H1 (cell line): ENCODE measurements around the gene PLA2G4E. TPM values are rescaled to one million over a fixed set of nuclear protein-coding genes. Genes with fewer than 3 reads are reported as not detected.

ENCODE experiments used
- CTCF ChIA-PET: fragments of 300-600 bp; sonication (Branson Sonifier 250); formaldehyde crosslinking; loops from one replicate; lab custom pipeline; 2021; ENCODE audit not compliant: partially characterized antibody; lab: Charles Lee
- POLR2A ChIA-PET: fragments of 300-600 bp; sonication (Branson Sonifier 250); formaldehyde crosslinking; loops from one replicate; lab custom pipeline; 2021; ENCODE audit warnings: inconsistent platforms; ENCODE audit not compliant: partially characterized antibody; lab: Charles Lee
- DNase-seq, 2 experiments: peaks; one replicate each; pipeline versions ENCODE4 v3.0.0 to v3.0.0-alpha.2; 2010 to 2022; ENCODE audit warnings: low spot score in 2 of 2, low read depth in 1 of 2, mixed read lengths in 1 of 2
- FAIRE-seq: peaks from 2 replicates; lab custom pipeline; 2011; peaks lifted over from hg19 to GRCh38; lab: Jason Lieb, UNC
- H2AFZ ChIP-seq: 2 replicates; pipeline ENCODE4 v1.8.1; 2012; ENCODE audit warnings: low read length, inconsistent platforms
- H2AK5ac ChIP-seq: 2 replicates; pipeline ENCODE4 v1.6.1; 2013; ENCODE audit warnings: low read depth, low read length
- H2BK120ac ChIP-seq: replicated peaks from 2 replicates; pipeline ENCODE3; 2013; ENCODE audit warnings: low read depth, low read length, inconsistent platforms
- H2BK12ac ChIP-seq: 2 replicates; pipeline ENCODE4 v1.6.1; 2013; ENCODE audit warnings: low read depth, low read length
- H2BK15ac ChIP-seq: 2 replicates; pipeline ENCODE4 v1.6.1; 2013; ENCODE audit warnings: low read length
- H2BK20ac ChIP-seq: 2 replicates; pipeline ENCODE4 v1.6.1; 2013; ENCODE audit warnings: low read length
- H2BK5ac ChIP-seq: 2 replicates; pipeline ENCODE4 v1.6.1; 2013; ENCODE audit warnings: low read depth, low read length
- H3K14ac ChIP-seq: 2 replicates; pipeline ENCODE4 v1.6.1; 2013; ENCODE audit warnings: inconsistent platforms; ENCODE audit not compliant: insufficient read length
- H3K18ac ChIP-seq: 2 replicates; pipeline ENCODE4 v1.6.1; 2013; ENCODE audit warnings: low read length; ENCODE audit errors: extremely low read depth
- H3K23ac ChIP-seq: 2 replicates; pipeline ENCODE4 v1.6.1; 2013; ENCODE audit warnings: inconsistent platforms; ENCODE audit not compliant: insufficient read length
- H3K23me2 ChIP-seq: 2 replicates; pipeline ENCODE4 v1.6.1; 2013; ENCODE audit warnings: low read depth, low read length
- H3K27ac ChIP-seq: 2 replicates; pipeline ENCODE4 v1.6.1; 2011; ENCODE audit warnings: low read depth, low read length, inconsistent platforms
- H3K27me3 ChIP-seq, 4 experiments: replicated peaks in 1 of 4; 1 replicate in 1 of 4; 2 replicates in 3 of 4; pipeline versions ENCODE4 v1.6.1 to v1.8.1; 2011 to 2013; ENCODE audit warnings: low read length in 3 of 4, mild to moderate bottlenecking in 3 of 4, inconsistent platforms in 2 of 4, mixed read lengths in 2 of 4, moderate library complexity in 1 of 4; ENCODE audit not compliant: control insufficient read depth in 3 of 4, insufficient read depth in 3 of 4; ENCODE audit errors: extremely low read depth in 1 of 4
- H3K36me3 ChIP-seq, 4 experiments: 2 replicates each; pipeline versions ENCODE4 v1.6.1 to v1.8.1; 2011 to 2013; ENCODE audit warnings: mild to moderate bottlenecking in 4 of 4, low read length in 3 of 4, moderate library complexity in 2 of 4, control low read depth in 1 of 4, inconsistent platforms in 1 of 4; ENCODE audit not compliant: insufficient read depth in 4 of 4, control insufficient read depth in 2 of 4
- H3K4ac ChIP-seq: replicated peaks from 2 replicates; pipeline ENCODE3; 2013; ENCODE audit warnings: low read length, low read depth, mixed read lengths, inconsistent platforms; ENCODE audit not compliant: insufficient read length
- H3K4me1 ChIP-seq, 4 experiments: replicated peaks in 1 of 4; 1 replicate in 1 of 4; 2 replicates in 3 of 4; pipeline versions ENCODE4 v1.6.1 to v1.8.1; 2011 to 2013; ENCODE audit warnings: low read length in 3 of 4, inconsistent platforms in 2 of 4, mixed read lengths in 1 of 4; ENCODE audit not compliant: insufficient read depth in 4 of 4, control insufficient read depth in 3 of 4
- H3K4me2 ChIP-seq, 2 experiments: 2 replicates each; pipeline versions ENCODE4 v1.6.1 to v1.8.1; 2011 to 2013; ENCODE audit warnings: low read depth in 2 of 2, low read length in 2 of 2, control low read depth in 1 of 2, inconsistent platforms in 1 of 2, mild to moderate bottlenecking in 1 of 2; ENCODE audit not compliant: insufficient read depth in 1 of 2
- H3K4me3 ChIP-seq, 4 experiments: fragments of 200-600, 300-600 bp in 1 of 4; sonication (generic), shearing (Covaris generic), sonication (Bioruptor Twin) in 1 of 4; 2 replicates each; pipeline versions ENCODE4 v1.5.1 to v1.8.1; 2011 to 2016; ENCODE audit warnings: low read length in 4 of 4, low read depth in 3 of 4, control low read depth in 2 of 4, inconsistent platforms in 2 of 4, mild to moderate bottlenecking in 2 of 4, mixed read lengths in 1 of 4, moderate library complexity in 1 of 4; ENCODE audit not compliant: insufficient read depth in 2 of 4; ENCODE audit errors: extremely low read depth in 1 of 4
- H3K56ac ChIP-seq: replicated peaks from 2 replicates; pipeline ENCODE3; 2013; ENCODE audit warnings: low read depth, mild to moderate bottlenecking, mixed read lengths, low read length, inconsistent platforms; ENCODE audit not compliant: insufficient read length
- H3K79me1 ChIP-seq: 2 replicates; pipeline ENCODE4 v1.6.1; 2013; ENCODE audit warnings: low read depth, low read length, control low read depth
- H3K79me2 ChIP-seq, 2 experiments: 2 replicates each; pipeline versions ENCODE4 v1.6.1 to v1.8.1; 2012 to 2013; ENCODE audit warnings: low read length in 2 of 2, mild to moderate bottlenecking in 2 of 2, inconsistent platforms in 1 of 2; ENCODE audit not compliant: insufficient read depth in 2 of 2, control insufficient read depth in 1 of 2
- H3K9ac ChIP-seq, 4 experiments: replicated peaks in 1 of 4; 1 replicate in 1 of 4; 2 replicates in 3 of 4; pipeline versions ENCODE4 v1.6.1 to v1.8.1; 2011 to 2013; ENCODE audit warnings: low read depth in 3 of 4, low read length in 3 of 4, control low read depth in 2 of 4, mild to moderate bottlenecking in 2 of 4, moderate library complexity in 2 of 4, inconsistent platforms in 1 of 4; ENCODE audit errors: extremely low read depth in 1 of 4
- H3K9me3 ChIP-seq, 2 experiments: 2 replicates each; pipeline versions ENCODE4 v1.6.1 to v1.8.1; 2012 to 2013; ENCODE audit warnings: mild to moderate bottlenecking in 2 of 2, moderate library complexity in 2 of 2, control low read depth in 1 of 2, inconsistent platforms in 1 of 2, low read depth in 1 of 2, low read length in 1 of 2, mixed read lengths in 1 of 2; ENCODE audit not compliant: insufficient read depth in 2 of 2
- H4K20me1 ChIP-seq, 2 experiments: replicated peaks in 1 of 2; 2 replicates each; pipeline versions ENCODE3 to v1.8.1; 2011 to 2013; ENCODE audit warnings: inconsistent platforms in 2 of 2, low read length in 2 of 2, mild to moderate bottlenecking in 1 of 2; ENCODE audit not compliant: insufficient read depth in 2 of 2, control insufficient read depth in 1 of 2
- H4K5ac ChIP-seq: 2 replicates; pipeline ENCODE4 v1.6.1; 2013; ENCODE audit warnings: low read length, low read depth, mixed read lengths, inconsistent platforms; ENCODE audit not compliant: insufficient read length
- H4K8ac ChIP-seq: 2 replicates; pipeline ENCODE4 v1.8.0; 2013; ENCODE audit warnings: mild to moderate bottlenecking, moderate library complexity, low read length, inconsistent platforms; ENCODE audit not compliant: insufficient read depth; ENCODE audit errors: extremely low read depth
- H4K91ac ChIP-seq: replicated peaks from 2 replicates; pipeline ENCODE3; 2013; ENCODE audit warnings: low read length, mixed read lengths, inconsistent platforms; ENCODE audit not compliant: insufficient read length
- ATF2 ChIP-seq: IDR thresholded peaks from 2 replicates; pipeline ENCODE4 v1.6.1; 2012; ENCODE audit warnings: low read length, inconsistent platforms
- BACH1 ChIP-seq: IDR thresholded peaks from 2 replicates; pipeline ENCODE4 v1.6.1; 2012; ENCODE audit warnings: low read length, improper control_type of control experiment
- BRCA1 ChIP-seq: IDR thresholded peaks from 2 replicates; pipeline ENCODE4 v1.6.1; 2012; ENCODE audit warnings: low read depth, low read length, improper control_type of control experiment
- EP300 ChIP-seq, 2 experiments: IDR thresholded peaks; 1 replicate in 1 of 2; 2 replicates in 1 of 2; pipeline ENCODE4 v1.6.1; 2011 to 2012; ENCODE audit warnings: low read depth in 2 of 2, low read length in 2 of 2, mild to moderate bottlenecking in 2 of 2, borderline replicate concordance in 1 of 2, inconsistent platforms in 1 of 2, moderate library complexity in 1 of 2
- EZH2 ChIP-seq: fragments of 200-600 bp; sonication (generic); IDR thresholded peaks from 2 replicates; pipeline ENCODE4 v1.7.1; 2012; ENCODE audit warnings: low read depth, mild to moderate bottlenecking, moderate library complexity, low read length, inconsistent platforms; ENCODE audit not compliant: severe bottlenecking
- GABPA ChIP-seq: IDR thresholded peaks from 2 replicates; pipeline ENCODE4 v1.6.1; 2011; ENCODE audit warnings: mild to moderate bottlenecking, low read length, moderate library complexity, borderline replicate concordance; ENCODE audit not compliant: insufficient read depth
- GTF2F1 ChIP-seq: IDR thresholded peaks from 2 replicates; pipeline ENCODE4 v1.6.1; 2012; ENCODE audit warnings: low read depth, low read length, improper control_type of control experiment, borderline replicate concordance
- KDM4A ChIP-seq: IDR thresholded peaks from one replicate; pipeline ENCODE4 v1.7.1; 2012; ENCODE audit warnings: low read depth, mild to moderate bottlenecking, moderate library complexity, low read length, inconsistent platforms; ENCODE audit not compliant: severe bottlenecking
- MAX ChIP-seq: IDR thresholded peaks from 2 replicates; pipeline ENCODE4 v1.6.1; 2012; ENCODE audit warnings: inconsistent platforms
- SP4 ChIP-seq: IDR thresholded peaks from 2 replicates; pipeline ENCODE4 v1.6.1; 2012; ENCODE audit warnings: low read length, inconsistent platforms
- TCF12 ChIP-seq: IDR thresholded peaks from 2 replicates; pipeline ENCODE4 v1.6.1; 2011; ENCODE audit warnings: low read depth, mild to moderate bottlenecking, low read length
- TEAD4 ChIP-seq: IDR thresholded peaks from 2 replicates; pipeline ENCODE4 v1.6.1; 2012; ENCODE audit warnings: low read depth, low read length, inconsistent platforms, mixed read lengths
- YY1 ChIP-seq: IDR thresholded peaks from 2 replicates; pipeline ENCODE4 v1.6.1; 2011; ENCODE audit warnings: low read depth, mild to moderate bottlenecking, low read length
- WGBS, 2 experiments: shearing (Covaris generic) in 1 of 2; methylation state at CpG; one replicate each; pipeline versions ENCODE4 v1.1.6 to v1.1.7; 2013 to 2015; ENCODE audit warnings: low lambda C conversion rate in 2 of 2, mixed read lengths in 2 of 2, inconsistent platforms in 1 of 2, low coverage in 1 of 2, missing lambda C conversion rate in 1 of 2; ENCODE audit not compliant: insufficient replicate concordance in 2 of 2, insufficient coverage in 1 of 2, insufficient read length in 1 of 2; ENCODE audit errors: extremely low coverage in 1 of 2, missing lambda C conversion rate in 1 of 2; 5-methylcytosine and 5-hydroxymethylcytosine counted together
- polyA plus RNA-seq, 7 experiments: library from polyadenylated mRNA; depleted of rRNA in 3 of 7; stranded (reverse) in 5 of 7; unstranded in 2 of 7; fragments of >200 nt in 5 of 7; fragments of 200-250 nt in 2 of 7; gene quantifications; 1 replicate in 5 of 7; 2 replicates in 1 of 7; 4 replicates in 1 of 7; pipeline versions ENCODE4 v1.2.1 to v1.2.3, GENCODE V29; 2011 to 2013; ENCODE audit warnings: missing spikeins in 2 of 7, mixed read lengths in 2 of 7
- total RNA-seq: library from RNA; stranded (reverse); fragmentation: NEBNext Ultra II Directional; extraction: Animal tissue kit (Norgen Biotek cat#: 25700); gene quantifications from 2 replicates; pipeline ENCODE4 v1.2.1, GENCODE V29; 2021

PLA2G4E gene
- total and polyA plus RNA-seq, 2 of the 8 experiments (the other 6 are each of a cell fraction or from before 2014, with no cell fraction given): 0.03 TPM; not detected in 1

- FAIRE-seq: no peak
- no peak overlapping the region for H3K9ac ChIP-seq
- H3K79me2 ChIP-seq: no peaks in the 10 kb centered on the region
- no peak for DNase-seq
- H4K91ac ChIP-seq: no peak overlapping the region
- no peak overlapping the region for H3K14ac ChIP-seq
- H3K27ac ChIP-seq: no peak overlapping the region
- H2BK5ac ChIP-seq: no peak overlapping the region
- H3K23me2 ChIP-seq: no peaks in the 10 kb centered on the region
- H3K4me3 ChIP-seq: no peak overlapping the region
- ChIA-PET POLR2A (no interaction called here), CTCF (interaction anchor here (0.6 to 1.5 kb wide), 2 partner anchors 33 to 582 kb away, joined by 3 to 4 read pairs; no protein-coding TSS in a partner anchor)
- H3K56ac ChIP-seq: no peak overlapping the region
- no peak overlapping the region for H3K4ac ChIP-seq
- H2BK15ac ChIP-seq: no peak overlapping the region
- no peak overlapping the region for H2BK120ac ChIP-seq
- no peak overlapping the region for H4K5ac ChIP-seq
- H2AK5ac ChIP-seq: no peak overlapping the region
- no peaks in the 10 kb centered on the region for H3K27me3 ChIP-seq
- no peak for TF ChIP-seq BACH1
- no peak for TF ChIP-seq SP4
- TF ChIP-seq EZH2: no peak
- no peak for TF ChIP-seq BRCA1
- no peak for TF ChIP-seq TEAD4
- no peak for TF ChIP-seq GABPA
- no peak for TF ChIP-seq MAX
- TF ChIP-seq GTF2F1: no peak
- TF ChIP-seq ATF2: no peak
- no peak for TF ChIP-seq EP300 (IDR thresholded peaks at IDR 0.05; ENCODE audit: borderline replicate concordance in 1 of 2, low read depth in 2 of 2, low read length in 2 of 2)
- TF ChIP-seq YY1: no peak
- TF ChIP-seq KDM4A: no peak
- TF ChIP-seq TCF12: no peak
- H3K36me3 ChIP-seq: no peaks in the 10 kb centered on the region
- no peak overlapping the region for H4K8ac ChIP-seq
- H2AFZ ChIP-seq: no peak overlapping the region
- 56% methylated on average over 3 of the region's 4 CpGs; no CpG with 5 or more reads in 1 of the 2 experiments for WGBS, 2 experiments
- H3K9me3 ChIP-seq: peaks cover 31 to 39% of the 10 kb centered on the region in 2 experiments
- no peaks in the 10 kb centered on the region for H3K79me1 ChIP-seq
- H3K4me2 ChIP-seq: no peak overlapping the region
- no peak overlapping the region for H3K23ac ChIP-seq
- no peaks in the 10 kb centered on the region for H3K4me1 ChIP-seq
- no peak overlapping the region for H2BK20ac ChIP-seq
- no peak overlapping the region for H2BK12ac ChIP-seq
- H4K20me1 ChIP-seq: no peaks in the 10 kb centered on the region
- no peak overlapping the region for H3K18ac ChIP-seq
Observed at GRCh38 chr15:42024303-42024702, 3.5 kb upstream of the PLA2G4E start.
